ENCODE results near the gene LIMCH1.

LIMCH1 gene

DNA sequence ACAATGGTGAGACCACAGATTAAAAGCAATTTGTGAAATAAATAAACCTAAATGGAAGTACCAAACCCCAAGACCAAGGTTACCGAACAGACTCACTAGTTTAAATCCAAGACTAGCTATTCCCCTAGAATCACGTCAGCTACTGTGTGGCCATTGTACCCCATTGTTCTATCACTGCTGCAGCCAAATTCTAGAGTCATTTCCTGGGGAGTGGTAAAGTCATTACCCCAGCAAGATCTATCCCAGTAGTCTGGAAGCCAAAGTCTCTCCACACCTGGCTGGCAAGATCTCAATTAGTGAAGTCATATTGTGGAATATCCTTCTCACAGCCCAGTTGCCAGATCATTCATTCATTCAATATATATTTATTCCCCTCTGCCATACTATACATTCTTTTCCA, 143.1 kb downstream of the LIMCH1 start:
- H3K27ac ChIP-seq = no peak overlapping the region
- H3K4me3 ChIP-seq = no peak overlapping the region
- no peaks in the 10 kb centered on the region for H3K9me3 ChIP-seq (ENCODE audit: low read depth, low read length)
- H3K9ac ChIP-seq (ENCODE audit: insufficient read length) = no peak overlapping the region
- DNase-seq (ENCODE audit: low read depth, low spot score) = no peak
- TF ChIP-seq POLR2AphosphoS5 (IDR thresholded peaks at IDR 0.05; ENCODE audit: borderline replicate concordance, low read depth, low read length) (no peak), EZH2 (IDR thresholded peaks at IDR 0.05) (no peak), FOXP2 (optimal IDR thresholded peaks at IDR 0.05; ENCODE audit: control extremely low read depth, extremely low read length, insufficient read depth) (no peak)
- H3K36me3 ChIP-seq (ENCODE audit: insufficient read depth, low read length) = 0 out of 2 replicates have a peak, but pooled peaks cover 5% of the 10 kb centered on the region

- H3K36me3 ChIP-seq (ENCODE audit: insufficient read depth, low read length) = 0 out of 2 replicates have a peak, but pooled peaks cover 5% of the 10 kb centered on the region
- H3K27ac ChIP-seq = no peak overlapping the region
- no peak overlapping the region for H3K4me3 ChIP-seq
- TF ChIP-seq POLR2AphosphoS5 (IDR thresholded peaks at IDR 0.05; ENCODE audit: borderline replicate concordance, low read depth, low read length) = no peak
- no peak for TF ChIP-seq EZH2 (IDR thresholded peaks at IDR 0.05)
- no peak for TF ChIP-seq FOXP2 (optimal IDR thresholded peaks at IDR 0.05; ENCODE audit: control extremely low read depth, extremely low read length, insufficient read depth)
- no peak for DNase-seq (ENCODE audit: low read depth, low spot score)
- no peaks in the 10 kb centered on the region for H3K9me3 ChIP-seq (ENCODE audit: low read depth, low read length)
- no peak overlapping the region for H3K9ac ChIP-seq (ENCODE audit: insufficient read length)
These were observed 145.4 kb downstream of the LIMCH1 start for GRCh38 chr4:41683326-41683725.

- TF ChIP-seq POLR2AphosphoS5 (IDR thresholded peaks at IDR 0.05; ENCODE audit: borderline replicate concordance, low read depth, low read length) = no peak
- TF ChIP-seq EZH2 (IDR thresholded peaks at IDR 0.05) = no peak
- no peak for TF ChIP-seq FOXP2 (optimal IDR thresholded peaks at IDR 0.05; ENCODE audit: control extremely low read depth, extremely low read length, insufficient read depth)
- H3K36me3 ChIP-seq (ENCODE audit: insufficient read depth, low read length) = 0 out of 2 replicates have a peak, but pooled peaks cover 5% of the 10 kb centered on the region
- H3K27ac ChIP-seq = no peak overlapping the region
These were observed 148.9 kb downstream of the LIMCH1 start for GRCh38 chr4:41686893-41687292.

DNA sequence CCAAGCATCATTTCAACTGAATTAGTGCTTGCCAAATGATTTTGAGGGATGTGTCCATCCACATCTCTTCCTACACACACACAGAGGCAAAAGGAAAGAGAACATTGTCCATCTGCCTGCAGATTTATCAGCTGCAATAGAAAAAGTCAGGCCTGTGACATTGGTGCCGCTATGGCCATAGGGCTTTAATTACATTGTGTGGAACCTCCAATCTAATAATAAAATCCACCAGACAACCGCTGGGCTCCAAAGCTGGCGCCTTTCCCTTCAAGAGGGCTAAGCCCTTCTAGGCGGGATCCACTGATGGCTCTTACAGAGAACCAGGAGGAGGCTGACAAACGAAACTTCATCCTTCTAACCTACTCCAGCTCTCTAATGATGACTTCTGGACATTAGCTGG, 150.0 kb downstream of the LIMCH1 start:
- Histone ChIP-seq H3K9ac (ENCODE audit: insufficient read length) (no peak overlapping the region), H3K9me3 (ENCODE audit: low read depth, low read length) (no peaks in the 10 kb centered on the region), H3K27ac (no peak overlapping the region), H3K4me3 (no peak overlapping the region), H3K36me3 (ENCODE audit: insufficient read depth, low read length) (no peaks in the 10 kb centered on the region; the same call in 1 of the 2 replicates)
- no peak for TF ChIP-seq EZH2 (IDR thresholded peaks at IDR 0.05)
- TF ChIP-seq POLR2AphosphoS5 (IDR thresholded peaks at IDR 0.05; ENCODE audit: borderline replicate concordance, low read depth, low read length) = no peak
- no peak for TF ChIP-seq FOXP2 (optimal IDR thresholded peaks at IDR 0.05; ENCODE audit: control extremely low read depth, extremely low read length, insufficient read depth)
- DNase-seq (ENCODE audit: low read depth, low spot score) = no peak

More at GRCh38 chr4:41686893-41687292, 148.9 kb downstream of the LIMCH1 start:
- DNase-seq (ENCODE audit: low read depth, low spot score) = no peak
- Histone ChIP-seq H3K9me3 (ENCODE audit: low read depth, low read length) (no peaks in the 10 kb centered on the region), H3K4me3 (no peak overlapping the region), H3K9ac (ENCODE audit: insufficient read length) (no peak overlapping the region)

- Histone ChIP-seq H3K36me3 (ENCODE audit: insufficient read depth, low read length) (no peaks in the 10 kb centered on the region; the same call in 1 of the 2 replicates), H3K4me3 (no peak overlapping the region), H3K9ac (ENCODE audit: insufficient read length) (no peak overlapping the region)
These were observed 154.9 kb downstream of the LIMCH1 start for GRCh38 chr4:41692717-41693345.

GRCh38 chr4:41693629-41694028, 155.7 kb downstream of the LIMCH1 start:
- DNase-seq (ENCODE audit: low read depth, low spot score) = peak; percentile 39
- H3K4me3 ChIP-seq = no peak overlapping the region
- H3K27ac ChIP-seq = no peak overlapping the region
- no peaks in the 10 kb centered on the region for H3K9me3 ChIP-seq (ENCODE audit: low read depth, low read length)
- no peak for TF ChIP-seq FOXP2 (optimal IDR thresholded peaks at IDR 0.05; ENCODE audit: control extremely low read depth, extremely low read length, insufficient read depth)
- no peak for TF ChIP-seq POLR2AphosphoS5 (IDR thresholded peaks at IDR 0.05; ENCODE audit: borderline replicate concordance, low read depth, low read length)
- TF ChIP-seq EZH2 (IDR thresholded peaks at IDR 0.05) = no peak
- H3K9ac ChIP-seq (ENCODE audit: insufficient read length) = no peak overlapping the region
- H3K36me3 ChIP-seq (ENCODE audit: insufficient read depth, low read length) = no peaks in the 10 kb centered on the region; the same call in 1 of the 2 replicates

More at GRCh38 chr4:41692717-41693345, 154.9 kb downstream of the LIMCH1 start:
- TF ChIP-seq FOXP2 (optimal IDR thresholded peaks at IDR 0.05; ENCODE audit: control extremely low read depth, extremely low read length, insufficient read depth) (no peak), EZH2 (IDR thresholded peaks at IDR 0.05) (no peak), POLR2AphosphoS5 (IDR thresholded peaks at IDR 0.05; ENCODE audit: borderline replicate concordance, low read depth, low read length) (no peak)
- Histone ChIP-seq H3K27ac (no peak overlapping the region), H3K9me3 (ENCODE audit: low read depth, low read length) (no peaks in the 10 kb centered on the region)
- DNase-seq (ENCODE audit: low read depth, low spot score) = no peak

- TF ChIP-seq FOXP2 (optimal IDR thresholded peaks at IDR 0.05; ENCODE audit: control extremely low read depth, extremely low read length, insufficient read depth) (no peak), EZH2 (IDR thresholded peaks at IDR 0.05) (no peak), POLR2AphosphoS5 (IDR thresholded peaks at IDR 0.05; ENCODE audit: borderline replicate concordance, low read depth, low read length) (no peak)
- no peak overlapping the region for H3K9ac ChIP-seq (ENCODE audit: insufficient read length)
- no peak overlapping the region for H3K27ac ChIP-seq
- no peaks in the 10 kb centered on the region for H3K9me3 ChIP-seq (ENCODE audit: low read depth, low read length)
- H3K36me3 ChIP-seq (ENCODE audit: insufficient read depth, low read length) = no peaks in the 10 kb centered on the region; the same call in 1 of the 2 replicates
- no peak for DNase-seq (ENCODE audit: low read depth, low spot score)
- H3K4me3 ChIP-seq = no peak overlapping the region
These were observed 158.2 kb downstream of the LIMCH1 start for GRCh38 chr4:41696131-41696530.

GRCh38 chr4:41696763-41697162, 158.8 kb downstream of the LIMCH1 start:
- Histone ChIP-seq H3K4me3 (no peak overlapping the region), H3K9me3 (ENCODE audit: low read depth, low read length) (no peaks in the 10 kb centered on the region), H3K36me3 (ENCODE audit: insufficient read depth, low read length) (no peaks in the 10 kb centered on the region; the same call in 1 of the 2 replicates), H3K9ac (ENCODE audit: insufficient read length) (no peak overlapping the region), H3K27ac (no peak overlapping the region)
- DNase-seq (ENCODE audit: low read depth, low spot score) = no peak
- TF ChIP-seq FOXP2 (optimal IDR thresholded peaks at IDR 0.05; ENCODE audit: control extremely low read depth, extremely low read length, insufficient read depth) (no peak), EZH2 (IDR thresholded peaks at IDR 0.05) (no peak)
